ENCODE results near the gene EXOC8.

GRCh38 chr1:231351816-231352215 is 14.2 kb upstream of the EXOC8 start:
- TF ChIP-seq CTCF (IDR thresholded peaks at IDR 0.05) (no peak), ZFX (IDR thresholded peaks at IDR 0.05; ENCODE audit: borderline replicate concordance) (no peak)

Data from 22Rv1 (cell line).